Coronary artery (tissue), 2 donors: ENCODE data around the gene TRIM71.
"Not testable (repeated sequence)": the region's sequence is repeated elsewhere in the genome, so short reads cannot be mapped to it uniquely, and the experiment has no call there.

ENCODE experiments used
- DNase-seq: peaks from one replicate; pipeline ENCODE4 v3.0.0-alpha.2; 2017; ENCODE audit warnings: low spot score
- H3K27ac ChIP-seq, 2 donors: fragments of 200-600 bp; sonication (generic); one replicate each; pipeline ENCODE4 v1.5.1; 2016 to 2019
- H3K4me3 ChIP-seq: fragments of 200-600 bp; sonication (generic); 2 replicates; pipeline ENCODE4 v1.5.1; 2016; ENCODE audit warnings: mild to moderate bottlenecking, moderate library complexity
- CTCF ChIP-seq: fragments of 200-600 bp; sonication (generic); IDR thresholded peaks from one replicate; pipeline ENCODE4 v1.5.1; 2019; ENCODE audit warnings: antibody characterized with exemption

The TRIM71 gene

DNA sequence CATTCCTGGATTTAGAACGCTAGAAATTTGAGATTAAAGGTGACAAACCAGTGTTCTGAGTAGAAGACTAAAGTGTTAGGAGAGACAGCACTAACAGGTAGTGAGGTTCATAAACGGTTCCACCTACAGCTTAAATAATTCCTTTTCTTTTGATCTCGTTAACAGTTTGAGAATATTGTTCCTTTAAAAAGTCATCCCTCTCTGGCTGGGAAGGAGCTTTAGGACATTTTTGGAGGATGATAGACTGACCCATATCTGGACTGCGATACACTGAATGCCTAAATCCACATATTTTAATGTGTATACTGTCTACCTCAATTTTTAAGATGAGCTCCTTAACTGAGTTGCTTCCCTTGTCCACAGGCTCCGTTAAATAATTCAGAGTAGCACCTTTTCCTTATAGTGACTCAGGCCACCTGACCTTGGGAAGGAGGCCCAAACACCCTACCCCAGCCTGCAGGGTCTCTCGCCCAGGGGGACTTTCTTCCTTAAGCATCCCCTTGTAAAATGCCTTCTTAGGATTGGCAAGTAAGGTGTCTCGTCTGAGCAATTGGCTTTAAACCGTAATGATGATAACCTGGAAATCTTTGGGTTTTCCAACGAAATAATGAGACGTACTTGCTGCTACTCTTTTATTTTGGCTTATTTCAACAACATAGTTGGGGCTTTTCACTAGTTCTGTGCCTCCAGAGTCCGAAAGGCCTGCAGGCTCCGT, 3.3 kb downstream of the TRIM71 start:
- H3K27ac ChIP-seq = no peak overlapping the region
- no peak for TF ChIP-seq CTCF
- H3K4me3 ChIP-seq = peak overlapping the region; percentile 46
- no peak for DNase-seq

GRCh38 chr3:32821686-32822296, 4.0 kb downstream of the TRIM71 start:
- Histone ChIP-seq H3K27ac (no peak overlapping the region), H3K4me3 (peak overlapping the region; percentile 46)
- no peak for DNase-seq
- TF ChIP-seq CTCF = no peak

GRCh38 chr3:32822609-32823498, 5.1 kb downstream of the TRIM71 start:
- H3K27ac ChIP-seq = no peak overlapping the region
- no peak for DNase-seq
- no peak for TF ChIP-seq CTCF
- H3K4me3 ChIP-seq = no peak overlapping the region

DNA sequence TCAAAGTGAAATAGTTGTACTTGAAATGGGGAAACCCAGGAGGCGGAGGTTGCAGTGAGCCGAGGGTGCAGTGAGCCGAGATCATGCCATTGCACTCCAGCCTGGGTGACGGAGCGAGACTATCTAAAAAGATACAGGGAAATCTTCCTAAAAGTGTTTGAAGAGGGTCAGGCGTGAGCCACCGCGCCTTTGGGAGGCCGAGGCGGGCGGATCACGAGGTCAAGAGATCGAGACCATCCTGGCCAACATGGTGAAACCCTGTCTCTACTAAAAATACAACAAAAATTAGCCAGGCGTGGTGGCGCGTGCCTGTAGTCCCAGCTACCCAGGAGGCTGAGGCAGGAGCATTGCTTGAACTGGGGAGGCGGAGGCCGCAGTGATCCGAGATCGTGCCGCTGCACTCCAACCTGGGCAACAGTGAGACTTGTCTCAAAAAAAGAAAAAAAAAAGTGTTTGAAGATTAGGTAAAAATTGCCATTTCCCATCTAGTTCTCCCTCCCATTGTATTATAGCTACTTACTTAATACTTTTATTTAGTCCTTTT, 5.9 kb downstream of the TRIM71 start:
- not testable (repeated sequence) for H3K4me3 ChIP-seq, H3K27ac ChIP-seq, DNase-seq

GRCh38 chr3:32825601-32826375, 8.0 kb downstream of the TRIM71 start:
- no peak for DNase-seq
- H3K27ac ChIP-seq = no peak overlapping the region
- TF ChIP-seq CTCF = no peak
- no peak overlapping the region for H3K4me3 ChIP-seq

- DNase-seq = no peak
- no peak overlapping the region for H3K4me3 ChIP-seq
- no peak for TF ChIP-seq CTCF
- H3K27ac ChIP-seq = no peak overlapping the region
Measured at GRCh38 chr3:32831062-32831461, 13.3 kb downstream of the TRIM71 start.

GRCh38 chr3:32831791-32832190, 14.0 kb downstream of the TRIM71 start:
- no peak for DNase-seq
- H3K27ac ChIP-seq = no peak overlapping the region
- H3K4me3 ChIP-seq = no peak overlapping the region
- no peak for TF ChIP-seq CTCF
